ENCODE data around the gene CAMK1. TPM values are rescaled to one million over a fixed set of nuclear protein-coding genes. Genes with fewer than 3 reads are reported as not detected.

CAMK1 gene
- total RNA-seq = 23.2 and 25.2 TPM in 2 replicates

GRCh38 chr3:9769426-9770275, at the start of gene CAMK1:
TSS of gene CAMK1 (minus strand) at chr3:9769947. CDS start at chr3:9767749, 2,198 bp downstream.

DNA sequence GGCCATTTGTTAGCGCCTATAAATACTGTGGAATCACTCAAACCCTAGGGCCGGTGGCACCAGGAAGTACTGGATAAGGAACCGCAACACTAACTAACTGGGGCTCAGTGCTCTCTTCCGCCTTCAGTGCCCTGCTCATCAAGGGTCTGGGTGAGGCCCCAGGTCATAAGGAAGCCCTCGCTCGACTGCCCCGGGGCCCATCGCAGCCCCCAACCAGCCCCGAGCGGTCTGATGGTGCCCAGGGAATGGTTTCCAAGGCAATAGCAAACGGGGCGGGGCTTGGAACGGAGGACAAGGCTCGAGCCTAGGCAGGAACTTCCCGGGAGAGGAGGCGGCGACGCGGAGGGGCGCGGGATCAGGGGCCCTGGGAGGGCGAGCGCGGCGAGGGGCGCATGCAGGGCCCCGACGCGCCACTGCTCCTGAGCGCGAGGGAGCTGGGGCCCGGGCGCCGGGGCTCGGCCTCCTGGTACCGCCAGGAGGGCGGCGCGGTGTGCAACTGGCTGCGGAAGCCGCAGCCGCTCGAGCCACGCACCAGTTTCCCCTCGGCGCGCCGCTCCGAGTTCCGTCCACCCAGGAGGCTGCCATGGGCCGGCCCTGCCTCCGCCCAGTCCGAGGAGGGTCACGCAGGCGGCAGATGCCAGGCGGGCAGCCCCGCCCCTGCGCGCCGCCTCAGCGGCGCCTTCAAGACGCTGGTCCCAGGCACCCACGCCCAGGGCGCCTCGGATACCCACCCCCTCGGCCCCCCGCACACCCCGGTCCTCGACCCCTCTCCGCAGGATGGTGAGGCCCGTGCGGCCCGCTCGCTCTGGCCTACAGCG, 40.1 kb upstream of the CAMK1 start, which contains the start of gene TTLL3:
TTLL3 (plus strand) TSS at position 648 of the 818 bp plus-strand sequence. CDS start 400 bp downstream, outside the sequence.

DNA sequence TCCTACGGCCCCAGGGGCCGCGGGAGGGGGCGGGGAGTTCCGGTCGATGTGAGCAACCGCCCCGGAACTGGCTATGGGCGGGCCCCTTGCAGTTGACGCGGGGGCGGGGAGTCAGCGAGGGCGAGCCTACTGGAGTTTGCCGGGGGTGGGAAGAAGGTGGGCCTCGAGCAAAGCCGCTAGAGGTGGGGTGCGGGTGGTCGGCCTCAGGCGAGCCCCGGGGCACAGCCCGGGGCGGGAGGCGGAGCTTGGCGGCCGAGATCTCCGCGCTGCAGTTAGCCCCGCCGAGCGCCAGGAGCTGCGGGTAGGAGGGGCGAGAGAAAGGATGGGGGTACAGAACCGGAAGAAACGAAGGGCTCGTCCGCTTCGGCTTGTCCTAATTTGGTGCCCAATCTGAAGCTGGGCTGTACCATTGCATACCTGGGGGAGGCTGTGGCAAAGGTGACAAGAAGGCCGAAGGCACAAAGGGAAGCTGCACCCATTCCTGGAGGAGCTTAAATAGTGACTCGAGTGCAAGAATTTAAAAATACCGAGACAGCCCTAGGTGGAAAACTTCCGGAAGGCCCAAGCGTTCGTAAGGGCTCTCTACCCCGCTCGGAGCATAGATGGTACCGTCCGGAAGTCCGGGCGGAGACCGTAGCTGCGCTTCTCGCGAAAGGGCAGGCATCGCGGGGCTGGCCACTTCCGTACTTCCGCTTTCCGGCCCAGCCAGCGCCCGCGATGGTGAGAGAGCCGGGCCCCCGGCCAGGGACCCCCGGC, 22.8 kb upstream of the CAMK1 start, which contains the start of the genes ARPC4 and TADA3:
ARPC4 (plus strand) TSS at position 678 of the 756 bp plus-strand sequence; CDS start at position 718, 40 bp downstream.
TADA3 (minus strand) TSS at position 69 of the 756 bp plus-strand sequence. CDS start 1,007 bp downstream, outside the sequence.

DNA sequence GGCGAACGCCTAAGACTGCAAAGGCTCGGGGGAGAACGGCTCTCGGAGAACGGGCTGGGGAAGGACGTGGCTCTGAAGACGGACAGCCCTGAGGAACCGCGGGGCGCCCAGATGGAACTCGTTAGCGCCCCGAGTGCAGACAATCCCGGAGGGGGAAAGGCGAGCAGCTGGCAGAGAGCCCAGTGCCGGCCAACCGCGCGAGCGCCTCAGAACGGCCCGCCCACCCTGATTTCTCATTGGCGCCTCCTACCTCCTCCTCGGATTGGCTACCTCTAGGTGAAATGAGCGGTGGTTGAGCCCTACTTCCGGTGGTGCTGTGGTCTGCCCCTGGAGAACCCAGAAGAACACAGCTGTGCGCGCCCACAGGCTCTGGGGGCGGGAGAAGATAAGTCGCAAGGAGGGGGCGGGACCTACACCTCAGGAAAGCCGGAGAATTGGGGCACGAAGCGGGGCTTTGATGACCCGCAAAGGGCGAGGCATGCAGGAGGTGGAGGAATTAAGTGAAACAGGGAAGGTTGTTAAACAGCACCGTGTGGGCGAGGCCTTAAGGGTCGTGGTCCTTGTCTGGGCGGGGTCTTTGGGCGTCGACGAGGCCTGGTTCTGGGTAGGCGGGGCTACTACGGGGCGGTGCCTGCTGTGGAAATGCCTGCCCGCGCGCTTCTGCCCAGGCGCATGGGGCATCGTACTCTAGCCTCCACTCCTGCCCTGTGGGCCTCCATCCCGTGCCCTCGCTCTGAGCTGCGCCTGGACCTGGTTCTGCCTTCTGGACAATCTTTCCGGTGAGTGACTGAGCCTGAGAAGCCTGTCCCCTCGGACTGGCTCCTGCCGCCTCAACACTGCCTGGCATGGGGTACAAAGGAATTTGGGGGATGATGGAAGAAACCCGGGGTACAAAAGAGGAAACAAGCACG, 19.8 kb downstream of the CAMK1 start, which contains the start of gene OGG1:
OGG1 (plus strand) TSS at position 308 of the 911 bp plus-strand sequence; CDS start at position 643, 335 bp downstream.

GRCh38 chr3:9731206-9732079, 38.3 kb downstream of the CAMK1 start, which contains the start of gene BRPF1:
TSS of gene BRPF1 (plus strand) at chr3:9731735. CDS start at chr3:9734141, 2,406 bp downstream.

Other genes with a start within 250 kb of the CAMK1 start
- under 0.01 TPM in 1 of 2 replicates, not detected in the other for gene LHFPL4, start 216.1 kb downstream of the CAMK1 start, total RNA-seq
- gene MTMR14, start 120.4 kb downstream of the CAMK1 start, total RNA-seq = 59.8 and 61.4 TPM in 2 replicates
- gene CPNE9, start 66.1 kb downstream of the CAMK1 start, total RNA-seq = not detected in 2 replicates
- gene BRPF1, start 38.2 kb downstream of the CAMK1 start, total RNA-seq = 30.9 and 34.3 TPM in 2 replicates
- 22.9 and 27.8 TPM in 2 replicates for gene OGG1, start 20.0 kb downstream of the CAMK1 start, total RNA-seq
- 50.6 and 56.7 TPM in 2 replicates for gene TADA3, start 22.5 kb upstream of the CAMK1 start, total RNA-seq
- 355 and 367 TPM in 2 replicates for gene ARPC4, start 23.1 kb upstream of the CAMK1 start, total RNA-seq
- 21.8 and 26.1 TPM in 2 replicates for gene TTLL3, start 40.3 kb upstream of the CAMK1 start, total RNA-seq
- gene RPUSD3, start 74.1 kb upstream of the CAMK1 start, total RNA-seq = 24.4 and 30.1 TPM in 2 replicates
- not detected in 2 replicates for gene CIDEC, start 110.3 kb upstream of the CAMK1 start, total RNA-seq
- gene JAGN1, start 120.7 kb upstream of the CAMK1 start, total RNA-seq = 25.2 and 26.9 TPM in 2 replicates
- gene IL17RE, start 132.9 kb upstream of the CAMK1 start, total RNA-seq = 0.33 and 0.57 TPM in 2 replicates
- 15.9 and 28.4 TPM in 2 replicates for gene IL17RC, start 147.2 kb upstream of the CAMK1 start, total RNA-seq
- gene CRELD1, start 163.9 kb upstream of the CAMK1 start, total RNA-seq = 19.1 and 25.2 TPM in 2 replicates
- gene PRRT3, start 182.5 kb upstream of the CAMK1 start, total RNA-seq = 2.0 TPM in 2 replicates
- gene EMC3, start 216.9 kb upstream of the CAMK1 start, total RNA-seq = 47.7 and 69.8 TPM in 2 replicates

Data from vein endothelial cell (primary cell).